SK-N-SH (cell line): ENCODE results near the gene KRT71. TPM values are rescaled to one million over a fixed set of nuclear protein-coding genes. Genes with fewer than 3 reads are reported as not detected.

ENCODE experiments used
- CTCF ChIA-PET: fragments of 300-600, 350-600 bp; formaldehyde crosslinking; extraction: SDS; loops from one replicate; lab custom pipeline; 2021; lab: Yijun Ruan, JAX
- POLR2A ChIA-PET: fragments of 350-600 bp; sonication (Branson Sonifier 250); formaldehyde crosslinking; extraction: SDS; loops from one replicate; lab custom pipeline; 2020; ENCODE audit warnings: antibody characterized with exemption, inconsistent platforms; lab: Yijun Ruan, JAX
- DNase-seq: peaks from one replicate; pipeline ENCODE4 v3.0.0; 2012
- H2AFZ ChIP-seq: fragments of 200-600 bp; sonication (generic); 2 replicates; pipeline ENCODE4 v1.8.1; 2016; ENCODE audit warnings: antibody characterized with exemption, mild to moderate bottlenecking, low read depth
- H3F3A ChIP-seq: fragments of 200-600 bp; sonication (generic); replicated peaks from 2 replicates; pipeline ENCODE3; 2016; ENCODE audit warnings: antibody characterized with exemption, mild to moderate bottlenecking; ENCODE audit not compliant: insufficient read depth
- H3K27ac ChIP-seq, 2 experiments: fragments of 200-500 bp in 1 of 2; fragments of 200-600 bp in 1 of 2; sonication (Bioruptor generic) in 1 of 2; sonication (generic), shearing (Covaris generic) in 1 of 2; 2 replicates each; pipeline versions ENCODE4 v1.5.1 to v1.6.1; 2014 to 2016; ENCODE audit warnings: low read depth in 2 of 2, inconsistent platforms in 1 of 2, low read length in 1 of 2, mild to moderate bottlenecking in 1 of 2, mixed read lengths in 1 of 2
- H3K27me3 ChIP-seq: fragments of 200-600 bp; sonication (generic), shearing (Covaris generic); 2 replicates; pipeline ENCODE4 v1.6.1; 2016; ENCODE audit warnings: mixed run types; ENCODE audit not compliant: insufficient read depth
- H3K36me3 ChIP-seq, 2 experiments: fragments of 200-500 bp in 1 of 2; fragments of 200-600 bp in 1 of 2; sonication (Bioruptor generic) in 1 of 2; sonication (generic) in 1 of 2; replicated peaks in 1 of 2; 2 replicates each; pipeline versions ENCODE3 to v1.5.1; 2014 to 2016; ENCODE audit warnings: low read length in 1 of 2, mild to moderate bottlenecking in 1 of 2; ENCODE audit not compliant: insufficient read depth in 2 of 2, control insufficient read depth in 1 of 2
- H3K4me1 ChIP-seq, 2 experiments: fragments of 200-500 bp in 1 of 2; fragments of 200-600 bp in 1 of 2; sonication (Bioruptor generic) in 1 of 2; sonication (generic), shearing (Covaris generic) in 1 of 2; 2 replicates each; pipeline versions ENCODE4 v1.5.1 to v1.6.1; 2014 to 2016; ENCODE audit warnings: low read depth in 1 of 2, low read length in 1 of 2, mixed run types in 1 of 2; ENCODE audit not compliant: insufficient read depth in 2 of 2, control insufficient read depth in 1 of 2
- H3K4me2 ChIP-seq: fragments of 200-600 bp; sonication (generic), shearing (Covaris generic); 2 replicates; pipeline ENCODE4 v1.6.1; 2017; ENCODE audit warnings: mixed run types
- H3K4me3 ChIP-seq, 2 experiments: fragments of 200-500 bp in 1 of 2; fragments of 200-600 bp in 1 of 2; sonication (Bioruptor generic) in 1 of 2; sonication (generic), shearing (Covaris generic) in 1 of 2; 2 replicates each; pipeline versions ENCODE4 v1.5.1 to v1.8.1; 2014 to 2016; ENCODE audit warnings: low read depth in 2 of 2, inconsistent platforms in 1 of 2, low read length in 1 of 2, mild to moderate bottlenecking in 1 of 2, mixed read lengths in 1 of 2, moderate library complexity in 1 of 2
- H3K79me2 ChIP-seq: fragments of 200-600 bp; sonication (generic); 2 replicates; pipeline ENCODE4 v1.8.1; 2017; ENCODE audit warnings: mild to moderate bottlenecking; ENCODE audit not compliant: insufficient read depth
- H3K9ac ChIP-seq: fragments of 200-600 bp; sonication (generic); 2 replicates; pipeline ENCODE4 v1.6.1; 2017; ENCODE audit warnings: mixed run types
- H3K9me2 ChIP-seq: fragments of 200-600 bp; sonication (generic); 2 replicates; pipeline ENCODE4 v1.6.1; 2017; ENCODE audit warnings: mixed run types
- H3K9me3 ChIP-seq: fragments of 200-600 bp; sonication (generic); 2 replicates; pipeline ENCODE4 v1.6.1; 2017; ENCODE audit warnings: mixed run types, mild to moderate bottlenecking, moderate library complexity
- H4K20me1 ChIP-seq: fragments of 200-600 bp; sonication (generic); 2 replicates; pipeline ENCODE4 v1.6.1; 2017; ENCODE audit warnings: mild to moderate bottlenecking, mixed run types; ENCODE audit not compliant: insufficient read depth
- CHD2 ChIP-seq: fragments of 150-350 bp; IDR thresholded peaks from 2 replicates; pipeline ENCODE4 v1.6.1; 2018; ENCODE audit warnings: low read length; ENCODE audit not compliant: partially characterized antibody
- EZH2phosphoT487 ChIP-seq: fragments of 200-600 bp; sonication (generic); IDR thresholded peaks from 2 replicates; pipeline ENCODE4 v1.6.1; 2017; ENCODE audit warnings: low read depth, mixed run types, mild to moderate bottlenecking, antibody characterized with exemption, moderate library complexity, borderline replicate concordance
- GATA2 ChIP-seq: sonication (generic); formaldehyde crosslinking; IDR thresholded peaks from 2 replicates; pipeline ENCODE4 v1.5.0; 2020; ENCODE audit warnings: mild to moderate bottlenecking, missing genetic modification reagents
- IRF3 ChIP-seq: fragments of 150-350 bp; IDR thresholded peaks from 2 replicates; pipeline ENCODE4 v1.6.1; 2016; ENCODE audit warnings: mild to moderate bottlenecking, low read depth, low read length
- JUND ChIP-seq: IDR thresholded peaks from 2 replicates; pipeline ENCODE4 v1.4.0; 2012
- MXI1 ChIP-seq: IDR thresholded peaks from 2 replicates; pipeline ENCODE4 v1.6.1; 2012; ENCODE audit warnings: mild to moderate bottlenecking, low read depth, low read length, improper control_type of control experiment
- NFIC ChIP-seq: IDR thresholded peaks from 2 replicates; pipeline ENCODE4 v1.4.0; 2012; ENCODE audit warnings: borderline replicate concordance
- NRF1 ChIP-seq: IDR thresholded peaks from 2 replicates; pipeline ENCODE4 v1.6.1; 2012; ENCODE audit warnings: low read depth, mild to moderate bottlenecking, low read length
- POLR2AphosphoS5 ChIP-seq: IDR thresholded peaks from 2 replicates; pipeline ENCODE4 v1.6.1; 2012; ENCODE audit warnings: low read depth, low read length
- RAD21 ChIP-seq: IDR thresholded peaks from 2 replicates; pipeline ENCODE4 v1.6.1; 2012; ENCODE audit warnings: mild to moderate bottlenecking, low read length
- TAF1 ChIP-seq: IDR thresholded peaks from 2 replicates; pipeline ENCODE4 v1.6.1; 2012; ENCODE audit warnings: low read depth, mild to moderate bottlenecking, low read length, moderate library complexity, borderline replicate concordance
- USF2 ChIP-seq: fragments of 150-350 bp; IDR thresholded peaks from 2 replicates; pipeline ENCODE4 v1.6.1; 2017; ENCODE audit warnings: antibody characterized with exemption, low read length, low read depth, borderline replicate concordance
- YY1 ChIP-seq: IDR thresholded peaks from 2 replicates; pipeline ENCODE4 v1.4.0; 2012; ENCODE audit warnings: low read depth, mild to moderate bottlenecking
- WGBS: methylation state at CpG from one replicate; pipeline ENCODE4 v1.1.6; 2017; ENCODE audit warnings: low lambda C conversion rate; 5-methylcytosine and 5-hydroxymethylcytosine counted together
- polyA plus RNA-seq, 3 experiments: library from polyadenylated mRNA; depleted of rRNA; stranded (reverse); fragments of >200 nt; gene quantifications; 2 replicates each; pipeline ENCODE4 v1.2.3, GENCODE V29; 2012

KRT71 gene
- polyA plus RNA-seq, 1 of the 3 experiments (the other 2 are of a cell fraction): not detected

GRCh38 chr12:52581066-52581465, 28.1 kb upstream of the KRT71 start:
- H2AFZ ChIP-seq: no peak overlapping the region
- POLR2A ChIA-PET: no interaction called here
- TF ChIP-seq NFIC: no peak
- peaks cover 44% of the 10 kb centered on the region for H3K27me3 ChIP-seq
- H3K36me3 ChIP-seq: no peaks in the 10 kb centered on the region
- no peak overlapping the region for H3K27ac ChIP-seq
- H3K4me1 ChIP-seq: no peaks in the 10 kb centered on the region
- 43% methylated on average over 6 of the region's 7 CpGs for WGBS
- no peak for DNase-seq
- H3K79me2 ChIP-seq: no peaks in the 10 kb centered on the region
- H3K4me2 ChIP-seq: no peak overlapping the region
- H3K9me3 ChIP-seq: no peaks in the 10 kb centered on the region
- H3K9me2 ChIP-seq: no peaks in the 10 kb centered on the region
- CTCF ChIA-PET: interaction anchor here (0.7 to 7.6 kb wide), 5 partner anchors 285 to 304 kb away, joined by 3 to 76 read pairs (median 17); no protein-coding TSS in a partner anchor
- no peaks in the 10 kb centered on the region for H3F3A ChIP-seq
- no peak overlapping the region for H3K4me3 ChIP-seq
- H3K9ac ChIP-seq: no peak overlapping the region
- H4K20me1 ChIP-seq: no peaks in the 10 kb centered on the region

GRCh38 chr12:52580496-52580895, 27.6 kb upstream of the KRT71 start:
- no peak overlapping the region for H2AFZ ChIP-seq
- peaks cover 50% of the 10 kb centered on the region for H3K27me3 ChIP-seq
- TF ChIP-seq GATA2 (no peak), USF2 (no peak), JUND (no peak), POLR2AphosphoS5 (no peak), MXI1 (no peak), RAD21 (no peak)
- no peaks in the 10 kb centered on the region for H3K9me2 ChIP-seq
- ChIA-PET POLR2A (no interaction called here), CTCF (interaction anchor here (0.7 to 7.6 kb wide), 4 partner anchors 289 to 304 kb away, joined by 3 to 76 read pairs (median 16); no protein-coding TSS in a partner anchor)
- no peaks in the 10 kb centered on the region for H3K4me1 ChIP-seq
- no peaks in the 10 kb centered on the region for H3K79me2 ChIP-seq
- no peaks in the 10 kb centered on the region for H3K36me3 ChIP-seq
- H3K9me3 ChIP-seq: no peaks in the 10 kb centered on the region
- no peaks in the 10 kb centered on the region for H3F3A ChIP-seq
- no peak overlapping the region for H3K9ac ChIP-seq
- no peak for DNase-seq
- no peak overlapping the region for H3K4me2 ChIP-seq
- no peak overlapping the region for H3K27ac ChIP-seq
- H4K20me1 ChIP-seq: no peaks in the 10 kb centered on the region
- no peak overlapping the region for H3K4me3 ChIP-seq
- WGBS: 14% methylated on average over 1 of the region's 1 CpG

GRCh38 chr12:52579468-52580465, 26.8 kb upstream of the KRT71 start:
- Histone ChIP-seq H3K27me3 (peaks cover 52% of the 10 kb centered on the region), H4K20me1 (no peaks in the 10 kb centered on the region), H3K4me1 (no peaks in the 10 kb centered on the region), H3K4me2 (no peak overlapping the region), H3K27ac (no peak overlapping the region), H3K9ac (no peak overlapping the region), H3F3A (no peaks in the 10 kb centered on the region), H3K9me2 (no peaks in the 10 kb centered on the region), H3K9me3 (no peaks in the 10 kb centered on the region), H3K36me3 (no peaks in the 10 kb centered on the region), H2AFZ (no peak overlapping the region), H3K4me3 (no peak overlapping the region), H3K79me2 (no peaks in the 10 kb centered on the region)
- ChIA-PET POLR2A (interaction anchor here (0.6 to 0.7 kb wide), 2 partner anchors 20 to 291 kb away, joined by 3 read pairs; no protein-coding TSS in a partner anchor), CTCF (interaction anchor here (0.8 to 7.6 kb wide), 4 partner anchors 286 to 305 kb away, joined by 3 to 76 read pairs (median 10); no protein-coding TSS in a partner anchor)
- WGBS: 30% methylated on average over 8 of the region's 10 CpGs
- DNase-seq: no peak
- no peak for TF ChIP-seq IRF3
- TF ChIP-seq USF2: no peak
- no peak for TF ChIP-seq YY1
- TF ChIP-seq NFIC: no peak
- no peak for TF ChIP-seq TAF1
- no peak for TF ChIP-seq GATA2
- TF ChIP-seq NRF1: no peak
- no peak for TF ChIP-seq EZH2phosphoT487
- TF ChIP-seq MXI1: no peak
- no peak for TF ChIP-seq CHD2
